Loucy (cell line): Measurements from ENCODE around the gene ZNF280B.

ENCODE experiments used
- CTCF ChIP-seq: fragments of 200-600 bp; sonication (generic); conservative IDR thresholded peaks from 2 replicates; pipeline ENCODE4 v1.5.1; 2014; ENCODE audit warnings: mild to moderate bottlenecking, antibody characterized with exemption, low read length
- EZH2phosphoT487 ChIP-seq: fragments of 200-600 bp; IDR thresholded peaks from 2 replicates; pipeline ENCODE4 v1.6.1; 2018; ENCODE audit warnings: antibody characterized with exemption, mild to moderate bottlenecking, moderate library complexity, borderline replicate concordance

GRCh38 chr22:22462813-22463567 lies 45.6 kb downstream of the ZNF280B start:
- no peak for TF ChIP-seq EZH2phosphoT487
- peak; percentile 55 for TF ChIP-seq CTCF
